Thyroid gland (tissue), 4 donors: Measurements from ENCODE around the gene WASF2.

Experiments
- POLR2A ChIP-seq, 2 donors: fragments of 450-650 bp; IDR thresholded peaks; one replicate each; pipeline ENCODE4 v1.6.1; 2017; ENCODE audit warnings: antibody characterized with exemption in 2 of 2, mild to moderate bottlenecking in 2 of 2, moderate library complexity in 1 of 2
- TF ChIP-seq, protein P1 (sequence below), 6 experiments: fragments of 200-600 bp in 3 of 6; fragments of 450-650 bp in 3 of 6; sonication (generic) in 3 of 6; IDR thresholded peaks; one replicate each; pipeline ENCODE4 v1.5.1; 2016 to 2019; ENCODE audit warnings: antibody characterized with exemption in 6 of 6, mild to moderate bottlenecking in 2 of 6, inconsistent platforms in 1 of 6, moderate library complexity in 1 of 6

DNA sequence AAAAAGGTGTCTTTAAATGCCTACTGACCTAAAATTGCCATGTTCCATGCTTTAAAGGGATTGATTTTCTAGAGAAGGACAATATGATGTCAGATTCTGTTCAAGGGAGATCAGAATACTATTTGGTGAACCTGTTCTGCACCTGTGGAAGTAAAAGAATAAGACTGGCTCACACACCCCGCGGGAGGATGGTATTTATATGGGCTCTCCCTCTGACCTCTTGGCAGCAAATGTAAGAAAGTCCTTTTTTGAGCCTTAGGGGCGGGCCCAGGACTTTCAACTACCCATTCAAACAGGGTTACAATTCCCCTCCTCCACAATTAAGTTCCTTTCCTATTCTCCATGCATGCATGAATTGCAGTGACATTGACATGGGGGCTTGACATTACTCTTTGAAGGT, 42.1 kb downstream of the WASF2 start:
- TF ChIP-seq, protein P1, sequence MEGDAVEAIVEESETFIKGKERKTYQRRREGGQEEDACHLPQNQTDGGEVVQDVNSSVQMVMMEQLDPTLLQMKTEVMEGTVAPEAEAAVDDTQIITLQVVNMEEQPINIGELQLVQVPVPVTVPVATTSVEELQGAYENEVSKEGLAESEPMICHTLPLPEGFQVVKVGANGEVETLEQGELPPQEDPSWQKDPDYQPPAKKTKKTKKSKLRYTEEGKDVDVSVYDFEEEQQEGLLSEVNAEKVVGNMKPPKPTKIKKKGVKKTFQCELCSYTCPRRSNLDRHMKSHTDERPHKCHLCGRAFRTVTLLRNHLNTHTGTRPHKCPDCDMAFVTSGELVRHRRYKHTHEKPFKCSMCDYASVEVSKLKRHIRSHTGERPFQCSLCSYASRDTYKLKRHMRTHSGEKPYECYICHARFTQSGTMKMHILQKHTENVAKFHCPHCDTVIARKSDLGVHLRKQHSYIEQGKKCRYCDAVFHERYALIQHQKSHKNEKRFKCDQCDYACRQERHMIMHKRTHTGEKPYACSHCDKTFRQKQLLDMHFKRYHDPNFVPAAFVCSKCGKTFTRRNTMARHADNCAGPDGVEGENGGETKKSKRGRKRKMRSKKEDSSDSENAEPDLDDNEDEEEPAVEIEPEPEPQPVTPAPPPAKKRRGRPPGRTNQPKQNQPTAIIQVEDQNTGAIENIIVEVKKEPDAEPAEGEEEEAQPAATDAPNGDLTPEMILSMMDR (IDR thresholded peaks at IDR 0.05), result no peak
- TF ChIP-seq POLR2A (IDR thresholded peaks at IDR 0.05), result no peak
